HFFc6 (cell line): ENCODE measurements around the gene DLD. TPM values are rescaled to one million over a fixed set of nuclear protein-coding genes. Genes with fewer than 3 reads are reported as not detected.
"Not testable (repeated sequence)": the region's sequence is repeated elsewhere in the genome, so short reads cannot be mapped to it uniquely, and the experiment has no call there.

ENCODE experiments used
- DNase-seq: peaks from one replicate; pipeline ENCODE4 v3.0.0-alpha.2; 2018
- H3K27ac Mint-ChIP-seq: 2 replicates; pipeline ENCODE4 v1.8.0; 2020; ENCODE audit warnings: mild to moderate bottlenecking, mixed read lengths
- H3K27me3 Mint-ChIP-seq: 2 replicates; pipeline ENCODE4 v1.8.0; 2021; ENCODE audit warnings: mild to moderate bottlenecking, moderate library complexity, mixed read lengths; ENCODE audit not compliant: insufficient read depth
- H3K36me3 Mint-ChIP-seq: 2 replicates; pipeline ENCODE4 v1.8.0; 2021; ENCODE audit warnings: low read depth, mixed read lengths
- H3K4me1 Mint-ChIP-seq: 2 replicates; pipeline ENCODE4 v1.8.0; 2020; ENCODE audit warnings: low read depth, mixed read lengths
- H3K4me3 Mint-ChIP-seq: 2 replicates; pipeline ENCODE4 v1.8.0; 2020; ENCODE audit warnings: mild to moderate bottlenecking, moderate library complexity, mixed read lengths
- H3K9me3 Mint-ChIP-seq: 2 replicates; pipeline ENCODE4 v1.8.0; 2020; ENCODE audit warnings: mild to moderate bottlenecking, mixed read lengths
- CTCF ChIP-seq: fragments of 200-600 bp; sonication (generic); IDR thresholded peaks from 2 replicates; pipeline ENCODE4 v1.5.0; 2021; ENCODE audit warnings: antibody characterized with exemption, mild to moderate bottlenecking
- long read RNA-seq: library from polyadenylated mRNA; unstranded; transcript quantifications from one replicate; pipeline ENCODE4 v2.0.0, GENCODE V29; 2019
- total RNA-seq, 6 experiments: library from RNA; stranded (reverse); fragmentation: NEBNext Ultra II Directional; extraction: Animal tissue kit (Norgen Biotek cat#: 25700); gene quantifications; 2 replicates in 1 of 6; 3 replicates in 5 of 6; pipeline ENCODE4 v1.2.3, GENCODE V29; 2021

DLD gene
- total RNA-seq: 10 to 100 TPM; 76.8 to 87.4 (median 82.5) TPM
- long read RNA-seq, transcript DLD-201 (14 exons, 3,755 nt): major isoform, 160 of 195 reads
- long read RNA-seq, partial matches to known transcripts: 23 of 195 reads
- long read RNA-seq, other reads (novel, unspliced or antisense): 12 of 195 reads

- peaks cover 42% of the 10 kb centered on the region for H3K4me1 Mint-ChIP-seq
- peaks cover 2% of the 10 kb centered on the region for H3K27me3 Mint-ChIP-seq
- H3K27ac Mint-ChIP-seq: peak within 1 kb of the TSS; percentile 96
- TF ChIP-seq CTCF: no peak
- DNase-seq: peak; percentile 86
- H3K36me3 Mint-ChIP-seq: peaks cover 20% of the 10 kb centered on the region
- peak within 1 kb of the TSS; percentile 91 for H3K4me3 Mint-ChIP-seq
- no peaks in the 10 kb centered on the region; the same call in 1 of the 2 replicates for H3K9me3 Mint-ChIP-seq
Observed at GRCh38 chr7:107890962-107891635, at the start of gene DLD. Gene DLD, plus strand, starts transcription at chr7:107891183. Its CDS starts 68 bp downstream, at chr7:107891251.

- no peak for DNase-seq
- no peak for TF ChIP-seq CTCF
- H3K4me3 Mint-ChIP-seq: no peak overlapping the region
- H3K27me3 Mint-ChIP-seq: peaks cover 7% of the 10 kb centered on the region
- no peaks in the 10 kb centered on the region; the same call in 1 of the 2 replicates for H3K36me3 Mint-ChIP-seq
- no peak overlapping the region for H3K27ac Mint-ChIP-seq
- H3K4me1 Mint-ChIP-seq: no peaks in the 10 kb centered on the region
- H3K9me3 Mint-ChIP-seq: peaks cover 4% of the 10 kb centered on the region; the same call in 1 of the 2 replicates
Observed at GRCh38 chr7:107842213-107842612, 48.8 kb upstream of the DLD start.

- no peak overlapping the region for H3K4me3 Mint-ChIP-seq
- no peaks in the 10 kb centered on the region; the same call in 1 of the 2 replicates for H3K36me3 Mint-ChIP-seq
- TF ChIP-seq CTCF: no peak
- peaks cover 4% of the 10 kb centered on the region; the same call in 1 of the 2 replicates for H3K9me3 Mint-ChIP-seq
- H3K27me3 Mint-ChIP-seq: peaks cover 2% of the 10 kb centered on the region
- no peaks in the 10 kb centered on the region for H3K4me1 Mint-ChIP-seq
- no peak overlapping the region for H3K27ac Mint-ChIP-seq
- no peak for DNase-seq
Observed at GRCh38 chr7:107843184-107843583, 47.8 kb upstream of the DLD start.

GRCh38 chr7:107846324-107846723 lies 44.7 kb upstream of the DLD start:
- DNase-seq: no peak
- Mint-ChIP-seq H3K27me3 (peaks cover 6% of the 10 kb centered on the region), H3K27ac (no peak overlapping the region), H3K4me3 (no peak overlapping the region), H3K4me1 (0 out of 2 replicates have a peak, but pooled peaks cover 7% of the 10 kb centered on the region), H3K36me3 (no peaks in the 10 kb centered on the region), H3K9me3 (no peaks in the 10 kb centered on the region)
- no peak for TF ChIP-seq CTCF

GRCh38 chr7:107847168-107847835 lies 43.7 kb upstream of the DLD start:
- no peak overlapping the region for H3K27ac Mint-ChIP-seq

GRCh38 chr7:107847836-107848175 lies 43.2 kb upstream of the DLD start:
- not testable (repeated sequence) for H3K9me3 Mint-ChIP-seq, H3K4me1 Mint-ChIP-seq, H3K36me3 Mint-ChIP-seq, DNase-seq, H3K27ac Mint-ChIP-seq, H3K4me3 Mint-ChIP-seq, H3K27me3 Mint-ChIP-seq

More at GRCh38 chr7:107847168-107847835, 43.7 kb upstream of the DLD start:
- Mint-ChIP-seq H3K36me3 (no peaks in the 10 kb centered on the region), H3K27me3 (peaks cover 4% of the 10 kb centered on the region), H3K4me1 (0 out of 2 replicates have a peak, but pooled peaks cover 7% of the 10 kb centered on the region), H3K4me3 (no peak overlapping the region), H3K9me3 (no peaks in the 10 kb centered on the region)
- DNase-seq: no peak
- no peak for TF ChIP-seq CTCF

GRCh38 chr7:107848211-107848610 lies 42.8 kb upstream of the DLD start:
- not testable (repeated sequence) for H3K27ac Mint-ChIP-seq, H3K9me3 Mint-ChIP-seq, H3K4me1 Mint-ChIP-seq, H3K36me3 Mint-ChIP-seq, DNase-seq, H3K27me3 Mint-ChIP-seq, H3K4me3 Mint-ChIP-seq
